ENCODE results near the gene GINS2.

Gene GINS2

DNA sequence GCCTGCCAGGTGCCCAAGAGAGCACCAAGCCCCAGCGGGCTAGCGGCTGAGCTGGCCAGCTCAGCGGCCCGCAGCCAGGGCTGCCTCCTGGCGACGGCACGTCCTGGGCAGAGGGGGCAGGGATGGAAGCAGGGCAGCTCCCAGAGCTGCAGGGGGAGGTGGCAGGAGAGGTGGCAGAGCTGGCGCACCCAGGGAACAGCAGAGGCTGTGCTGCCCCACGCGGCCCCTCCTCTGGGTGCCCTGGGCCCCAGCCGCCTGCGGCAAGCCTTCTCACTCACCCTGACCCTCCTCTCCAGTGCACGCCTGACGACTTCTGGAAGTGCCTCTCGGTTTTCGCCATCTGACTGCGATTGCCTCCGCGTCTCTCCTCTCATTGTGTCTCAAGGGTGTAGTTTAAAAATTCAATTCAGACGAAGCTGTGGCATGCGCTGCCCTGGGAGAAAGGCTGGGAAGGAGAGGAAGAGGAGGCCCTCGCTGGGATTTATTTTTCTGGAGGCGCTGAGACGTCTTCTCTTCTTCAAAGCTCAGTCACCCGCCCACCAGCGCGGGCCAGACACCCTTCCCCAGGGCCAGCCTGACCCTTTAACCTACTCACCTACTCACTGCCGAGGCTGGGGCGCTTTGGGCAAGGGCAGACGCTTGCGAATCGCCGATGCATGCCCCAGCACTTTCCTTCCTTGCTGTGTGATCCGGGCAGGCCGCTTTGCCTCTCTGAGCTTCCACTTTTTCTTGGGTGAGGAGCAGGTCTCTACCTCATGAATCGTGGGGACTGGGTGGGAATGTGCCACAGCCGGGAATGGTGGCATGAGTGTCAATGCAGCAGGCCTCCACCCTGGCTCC, 50.7 kb downstream of the GINS2 start:
- no peak for DNase-seq

DNA sequence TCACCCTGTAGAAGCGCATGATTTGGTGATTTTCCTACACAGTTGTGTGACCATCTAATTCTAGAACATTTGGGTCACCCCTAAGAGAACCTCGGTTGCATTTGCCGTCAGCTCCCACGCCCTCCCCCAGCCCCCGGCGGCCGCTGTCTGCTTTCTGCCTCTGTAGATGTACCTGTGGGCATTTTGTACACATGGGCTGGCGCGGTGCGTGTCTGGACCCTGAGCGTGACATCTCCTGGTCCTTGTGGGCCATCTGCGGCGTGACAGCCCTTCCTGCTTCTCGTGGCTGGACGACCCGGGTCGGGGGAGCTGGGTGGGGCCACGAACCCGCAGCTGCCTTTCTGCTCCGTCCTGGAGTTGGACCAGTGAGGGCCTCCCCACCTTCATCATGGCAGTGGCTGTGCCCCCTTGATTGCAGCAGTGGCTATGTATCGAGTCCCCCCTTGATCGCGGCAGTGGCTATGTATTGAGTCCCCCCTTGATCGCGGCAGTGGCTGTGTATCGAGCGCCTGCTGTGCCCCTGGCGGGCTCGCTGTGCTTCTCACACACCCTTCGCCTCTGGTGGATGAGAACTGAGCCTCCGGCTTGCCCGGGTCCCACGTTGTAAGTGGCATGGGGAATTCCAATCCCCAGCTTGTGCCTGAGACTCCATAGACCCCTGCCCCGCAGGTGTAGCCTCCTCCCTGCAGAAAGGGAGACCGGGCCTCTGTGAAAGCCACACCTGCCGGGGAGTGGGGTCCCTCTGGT, 51.5 kb downstream of the GINS2 start:
- DNase-seq, result no peak

DNA sequence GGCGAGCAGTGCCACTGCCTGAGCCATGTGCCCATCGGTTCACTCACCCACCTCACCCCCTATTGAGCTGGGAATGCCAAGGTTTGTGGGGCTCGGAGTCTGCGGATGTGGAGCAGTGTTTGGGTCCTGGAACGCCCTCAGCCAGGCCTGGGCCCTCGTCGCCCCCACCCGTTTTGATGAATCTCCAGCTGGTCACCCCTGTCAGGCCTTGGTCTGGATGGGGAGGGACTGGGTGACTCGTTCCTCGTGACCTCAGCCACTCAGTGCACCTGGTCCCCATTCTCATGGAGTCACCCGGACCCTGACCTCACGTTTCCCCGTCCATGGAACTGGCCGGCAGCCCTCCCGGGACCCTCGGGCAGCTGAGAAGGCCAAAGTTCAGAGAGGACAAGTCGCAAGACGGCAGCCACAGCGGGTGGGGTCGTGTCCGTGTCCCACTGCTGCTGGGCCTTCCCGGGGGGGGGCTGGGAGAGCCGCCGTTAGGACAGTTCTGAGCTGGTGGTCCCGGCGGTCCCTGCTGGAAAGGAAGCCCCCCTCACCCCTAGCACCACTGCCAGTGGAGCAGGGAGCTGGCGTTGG, 52.4 kb downstream of the GINS2 start:
- no peak for DNase-seq

DNA sequence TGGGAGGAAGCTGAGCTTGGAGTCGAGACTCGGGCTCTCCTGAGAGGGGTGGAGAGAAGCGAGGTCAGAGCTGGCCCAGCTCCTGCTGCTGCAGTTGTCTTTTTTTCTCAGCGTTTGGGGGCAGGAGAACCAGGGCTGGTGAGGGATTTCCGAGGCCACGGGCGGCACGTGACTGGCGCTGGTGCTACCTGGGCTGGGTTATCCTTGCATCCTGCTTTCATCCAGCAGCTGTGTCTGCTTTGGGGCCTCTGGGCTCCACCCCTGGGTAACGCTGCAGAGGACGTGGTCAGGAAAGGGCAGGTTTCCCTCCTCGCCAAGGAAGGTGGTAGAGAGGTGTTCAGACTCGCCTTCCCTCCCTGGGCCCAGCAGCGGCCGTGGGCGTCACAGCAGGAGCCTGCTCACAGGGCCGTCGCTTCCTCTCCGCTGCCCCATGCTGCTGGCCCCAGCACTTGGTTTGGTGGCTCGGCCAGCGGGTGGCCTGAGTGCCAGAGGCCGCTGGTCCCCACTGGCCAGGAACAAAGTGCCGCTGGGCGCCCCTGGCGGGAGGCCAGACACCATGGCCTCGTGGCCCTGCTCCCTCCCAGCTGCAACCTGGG, 53.1 kb downstream of the GINS2 start:
- no peak for DNase-seq

DNA sequence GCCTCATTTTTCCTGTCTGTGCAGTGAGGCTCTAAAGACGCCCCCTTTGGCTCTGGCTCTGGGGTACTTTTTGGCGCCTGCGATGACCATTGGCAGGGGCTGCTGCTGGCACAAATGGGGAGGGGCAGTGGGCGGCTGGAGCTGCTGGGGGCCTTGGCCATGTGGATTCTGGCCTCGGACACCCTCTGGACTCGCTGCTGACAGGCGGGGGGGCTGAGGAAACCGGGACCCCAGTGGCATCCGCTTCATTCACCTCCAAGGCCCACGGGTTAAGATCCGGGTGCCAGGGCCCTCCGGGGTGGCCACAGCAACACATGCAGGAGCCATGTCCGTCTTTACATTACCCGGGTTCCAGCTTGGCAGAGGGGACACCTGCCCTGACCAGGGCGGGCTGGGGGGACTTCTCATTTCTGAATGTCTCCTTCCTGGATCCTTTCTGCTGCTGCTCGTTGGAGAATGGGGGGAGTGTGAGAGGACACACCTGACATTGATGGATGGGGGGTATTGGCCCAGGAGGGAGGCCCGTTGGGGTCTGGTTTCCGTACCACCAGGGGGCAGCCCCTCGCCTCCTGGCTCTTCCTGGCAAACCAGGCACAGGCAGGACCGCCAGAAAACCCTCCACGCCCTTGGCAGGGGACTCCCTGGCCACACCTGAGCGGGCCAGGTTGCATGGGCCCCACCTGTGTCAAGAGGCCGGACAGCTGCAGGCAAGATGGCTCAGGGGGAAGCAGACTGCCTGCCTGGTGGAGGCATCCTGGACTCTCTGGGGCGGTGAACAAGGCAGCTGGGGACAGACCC, 53.8 kb downstream of the GINS2 start:
- no peak for DNase-seq

DNA sequence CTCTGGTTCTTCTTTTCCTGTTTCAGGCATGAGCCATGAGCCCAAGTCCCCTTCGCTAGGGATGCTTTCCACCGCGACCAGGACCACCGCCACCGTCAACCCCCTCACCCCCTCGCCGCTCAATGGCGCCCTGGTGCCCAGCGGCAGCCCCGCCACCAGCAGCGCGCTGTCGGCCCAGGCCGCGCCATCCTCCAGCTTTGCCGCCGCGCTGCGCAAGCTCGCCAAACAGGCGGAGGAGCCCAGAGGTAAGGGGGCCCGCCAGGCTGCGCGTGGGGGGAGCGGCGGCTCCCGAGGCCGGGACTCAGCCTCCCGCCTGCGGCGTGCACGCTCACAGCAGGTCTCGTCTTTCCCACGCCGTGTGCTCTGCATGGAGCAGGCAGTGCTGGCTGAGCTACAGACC, 54.9 kb downstream of the GINS2 start:
- no peak for DNase-seq

DNA sequence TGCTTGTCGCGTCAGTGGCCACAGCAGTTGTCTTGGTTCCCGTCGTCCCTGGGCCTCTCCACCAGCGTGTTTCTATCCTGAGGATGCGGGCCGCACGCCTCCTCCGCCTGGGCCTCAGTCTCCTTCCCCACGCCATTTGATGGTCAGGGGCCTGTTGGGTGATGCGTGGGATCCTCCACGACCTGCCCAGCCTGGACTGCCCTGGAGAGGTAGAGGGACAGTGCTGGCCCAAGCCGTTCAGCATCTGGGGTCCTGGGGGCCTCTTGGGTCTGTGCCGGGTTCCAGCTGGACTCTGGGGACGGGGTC, 55.4 kb downstream of the GINS2 start:
- no peak for DNase-seq

DNA sequence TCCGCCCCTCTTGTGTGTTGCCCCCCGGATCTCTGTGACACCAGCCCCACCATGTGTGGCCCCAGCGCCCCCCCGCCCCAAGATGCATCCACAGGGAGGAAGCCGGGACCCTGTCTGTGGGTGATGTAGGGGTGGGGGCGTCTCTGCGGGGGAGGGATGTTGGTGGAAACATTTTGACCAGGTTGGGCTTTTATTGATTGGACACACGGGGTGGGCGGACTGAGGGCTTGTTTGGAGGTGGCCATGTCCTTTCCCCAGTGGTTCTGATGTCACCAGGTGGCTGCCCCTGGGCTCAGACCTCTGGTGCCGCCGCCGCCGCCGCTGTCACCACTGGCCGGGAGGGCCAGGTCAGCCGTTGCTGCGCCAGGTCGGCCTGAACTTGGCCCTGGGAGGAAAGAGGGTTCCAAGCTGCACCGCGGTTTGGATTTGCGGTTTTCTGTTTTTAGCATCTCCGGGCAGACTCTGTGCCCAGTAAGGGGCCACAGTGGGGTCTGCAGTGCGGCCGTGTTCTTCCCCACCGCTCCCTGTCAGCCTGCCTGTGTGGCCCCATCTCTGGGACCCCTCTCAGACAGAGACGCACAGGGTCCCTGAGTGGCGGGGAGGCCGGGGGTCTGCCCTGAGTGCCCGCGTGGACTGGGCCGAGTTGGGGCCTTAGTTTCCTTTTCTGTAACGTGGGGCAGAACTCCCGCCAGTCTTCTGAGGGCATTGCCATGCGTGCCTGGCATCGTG, 55.9 kb downstream of the GINS2 start:
- no peak for DNase-seq

DNA sequence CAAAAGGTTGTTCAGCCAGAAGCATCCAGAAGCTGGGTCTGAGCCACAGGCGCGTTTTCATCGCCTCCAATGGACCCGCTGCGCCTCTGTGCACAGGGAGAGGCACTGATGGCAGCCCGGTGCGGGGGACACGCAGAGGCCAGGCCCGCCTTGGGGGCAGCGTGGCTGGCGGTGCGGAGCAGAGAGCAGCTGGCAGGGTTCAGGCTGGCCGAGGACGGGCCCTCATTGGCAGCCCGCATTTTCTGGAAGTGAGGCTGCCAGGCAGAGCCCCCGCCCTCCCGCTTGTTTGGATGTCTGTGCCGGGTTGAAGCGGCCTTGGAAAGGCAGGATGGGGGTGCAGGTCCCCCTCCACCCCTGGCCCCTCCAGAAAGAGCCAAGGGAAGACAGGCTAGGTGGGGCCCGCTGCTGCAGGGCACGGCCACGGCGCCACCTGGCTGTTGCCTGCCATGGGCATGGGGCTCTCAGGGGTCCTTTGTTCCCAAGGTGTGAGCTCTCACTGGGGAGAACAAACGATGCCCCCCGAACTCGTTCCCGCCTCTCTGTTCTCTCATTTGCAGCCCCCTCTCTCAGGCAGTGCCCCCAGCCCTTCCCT, 56.9 kb downstream of the GINS2 start:
- no peak for DNase-seq

DNA sequence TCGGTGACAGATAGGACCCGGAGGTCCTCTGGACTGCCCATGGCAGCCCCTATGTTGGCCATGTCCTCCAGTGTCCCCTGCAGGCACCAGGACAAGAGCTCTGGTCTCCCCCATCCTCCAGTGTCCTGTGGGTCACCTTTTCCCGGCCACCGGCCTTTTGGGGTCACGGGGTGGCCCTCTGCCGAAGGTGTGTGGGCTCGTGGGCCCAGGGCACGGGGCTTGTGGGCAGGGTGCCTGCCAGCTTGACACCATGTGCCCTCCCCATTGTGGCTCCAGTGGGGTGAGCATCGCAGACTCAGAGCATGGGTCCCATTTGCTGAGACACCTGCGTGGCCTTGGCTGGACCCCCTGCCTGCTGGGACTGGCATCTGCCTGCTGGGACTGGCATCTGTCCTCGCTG, 57.5 kb downstream of the GINS2 start:
- no peak for DNase-seq

DNA sequence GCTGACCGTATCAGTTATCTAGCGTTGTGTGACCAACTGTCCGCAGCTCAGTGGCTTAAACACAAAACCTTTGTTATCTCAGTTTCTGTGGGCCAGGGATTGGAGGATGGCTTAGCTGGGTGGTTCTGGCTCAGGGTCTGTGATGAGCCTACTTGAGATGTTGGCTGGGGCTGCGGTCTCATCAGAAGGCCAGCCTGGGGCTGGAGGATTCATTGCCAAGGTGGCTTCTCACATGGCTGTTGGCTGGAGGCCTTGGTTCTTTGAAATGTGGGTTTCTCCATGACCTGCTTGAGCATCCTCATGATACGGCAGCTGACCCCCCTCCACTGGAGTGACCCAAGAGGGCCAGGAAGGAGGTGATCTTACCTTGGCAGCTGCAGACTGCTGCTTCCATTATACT, 58.9 kb downstream of the GINS2 start:
- no peak for DNase-seq

DNA sequence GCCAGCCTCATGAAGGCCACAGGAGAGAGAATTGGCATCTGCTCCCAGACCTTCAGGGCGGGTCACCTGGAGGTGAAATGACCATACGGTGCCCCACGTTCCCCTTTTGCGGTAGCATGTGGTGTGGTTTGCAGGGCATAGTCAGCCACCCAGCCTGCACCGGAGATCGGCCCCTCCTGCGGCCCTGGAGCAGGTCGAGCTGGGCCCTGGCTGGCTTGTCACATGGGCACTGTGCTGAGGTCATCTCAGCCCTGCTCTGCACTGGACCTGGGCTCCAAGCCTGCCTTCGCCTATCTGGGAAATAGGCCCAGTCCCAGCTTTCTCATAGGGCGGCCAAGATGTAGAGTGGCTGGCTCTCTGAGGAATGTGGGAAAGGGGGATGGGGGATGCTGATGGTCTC, 59.4 kb downstream of the GINS2 start:
- no peak for DNase-seq

DNA sequence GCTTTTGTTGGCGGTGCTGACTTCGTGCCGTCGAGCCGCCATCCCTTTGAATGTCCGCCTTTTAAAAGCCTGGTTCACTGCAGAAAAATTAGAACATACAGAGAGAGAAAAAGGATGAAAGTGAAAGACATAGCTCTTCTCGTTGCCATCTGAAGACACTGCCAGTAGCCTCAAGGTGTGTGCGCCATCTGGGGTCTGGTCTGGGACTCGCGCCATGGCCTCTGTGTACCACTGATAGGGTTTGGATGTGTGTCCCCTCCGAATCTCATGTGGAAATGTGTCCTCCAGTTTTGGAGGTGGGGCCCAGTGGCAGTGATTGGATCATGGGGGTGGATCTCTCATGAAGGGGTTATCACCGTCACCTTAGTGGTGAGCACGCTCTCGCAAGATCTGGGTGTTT, 60.1 kb downstream of the GINS2 start:
- no peak for DNase-seq

DNA sequence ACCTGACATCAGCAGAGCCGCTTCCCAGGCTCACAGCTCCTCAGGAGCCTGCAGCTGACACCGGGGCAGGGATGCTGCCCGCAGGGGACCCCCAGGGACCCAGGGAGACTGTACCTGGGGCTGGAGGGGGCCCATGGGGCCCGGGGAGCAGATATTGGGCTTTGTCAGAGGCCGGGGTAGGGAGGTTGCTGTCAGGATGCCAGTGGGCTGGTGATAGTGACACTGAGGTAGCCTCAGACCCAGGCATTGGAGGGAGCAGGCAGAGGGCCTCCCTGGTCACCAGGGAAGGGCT, 60.5 kb downstream of the GINS2 start:
- DNase-seq, result no peak

DNA sequence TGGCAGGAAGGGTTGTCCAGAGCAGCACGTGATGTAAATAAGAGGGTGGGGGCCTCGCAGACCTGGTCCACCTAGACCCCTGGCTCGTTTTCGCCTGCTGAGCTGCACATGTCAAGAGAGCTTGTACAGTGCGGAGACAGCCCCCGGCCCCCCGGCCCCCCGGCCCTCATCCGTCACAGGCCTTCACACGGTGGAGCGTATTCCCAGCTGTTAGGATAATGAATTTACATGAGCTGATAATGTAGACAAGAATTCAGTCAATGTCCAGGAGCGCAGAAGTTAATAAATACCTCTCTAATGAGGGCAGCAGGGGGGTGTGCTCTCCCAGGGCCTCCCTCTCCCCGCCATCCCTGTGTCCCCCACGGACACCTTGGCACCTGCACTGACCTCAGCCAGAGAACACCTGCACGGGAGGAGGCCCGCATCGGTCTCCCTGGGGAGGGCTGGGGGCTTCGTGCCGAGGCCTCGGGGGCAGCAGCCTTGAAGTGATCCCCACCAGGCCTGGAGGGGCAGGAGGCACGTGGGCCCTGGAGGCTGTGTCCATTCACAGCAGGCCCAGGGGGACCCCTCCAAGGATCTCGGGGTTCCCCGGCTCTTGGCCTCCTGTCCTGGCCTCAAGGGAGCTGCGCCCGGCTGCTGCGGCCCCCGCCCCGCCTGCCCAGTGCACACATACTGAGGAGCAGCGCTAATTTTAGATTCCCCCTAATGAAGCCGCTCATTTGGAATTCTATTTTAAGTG, 61.1 kb downstream of the GINS2 start:
- DNase-seq, result no peak

DNA sequence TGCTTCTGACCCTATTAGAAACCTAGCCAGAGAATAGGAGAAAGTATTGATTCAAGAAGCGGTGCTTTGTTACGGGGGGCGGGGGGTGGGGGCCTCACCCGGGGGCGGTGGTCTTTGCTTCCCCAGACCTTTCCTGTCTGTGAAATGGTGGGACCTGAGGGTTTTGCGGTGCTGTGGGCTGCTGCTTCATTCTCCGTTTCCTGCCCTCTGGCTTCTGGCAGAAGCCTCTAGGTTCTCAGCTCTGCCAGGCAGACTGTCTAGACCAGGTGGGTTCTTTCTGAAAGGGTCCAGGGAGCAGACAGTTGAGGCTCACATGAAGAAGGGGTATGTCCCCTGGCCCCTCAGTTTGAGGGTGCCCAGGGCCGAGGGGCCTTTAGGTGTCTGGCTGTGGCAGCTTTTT, 61.7 kb downstream of the GINS2 start:
- DNase-seq, result no peak

Data from stimulated activated CD4-positive, alpha-beta T cell treated with anti-CD3 and anti-CD28 coated beads, Interleukin-4, amount 100 ng/mL, for 24 hours (primary cell).